Nephron (organoid): ENCODE measurements around the gene DGCR6.
"Not testable (repeated sequence)": the region's sequence is repeated elsewhere in the genome, so short reads cannot be mapped to it uniquely, and the experiment has no call there.

Experiments
- H3K27ac Mint-ChIP-seq, 3 experiments: 2 replicates each; pipeline ENCODE4 v1.8.0; 2020; ENCODE audit warnings: mixed read lengths in 3 of 3, mild to moderate bottlenecking in 2 of 3, moderate library complexity in 1 of 3
- H3K27me3 Mint-ChIP-seq: 2 replicates; pipeline ENCODE4 v1.8.0; 2021; ENCODE audit warnings: low read depth, mild to moderate bottlenecking, moderate library complexity, mixed read lengths
- H3K36me3 Mint-ChIP-seq: 2 replicates; pipeline ENCODE4 v1.8.0; 2020; ENCODE audit warnings: low read depth, mixed read lengths
- H3K4me1 Mint-ChIP-seq: 2 replicates; pipeline ENCODE4 v1.8.0; 2020; ENCODE audit warnings: mixed read lengths
- H3K4me3 Mint-ChIP-seq, 3 experiments: 2 replicates each; pipeline ENCODE4 v1.8.0; 2020; ENCODE audit warnings: mild to moderate bottlenecking in 3 of 3, mixed read lengths in 3 of 3, moderate library complexity in 2 of 3
- H3K9me3 Mint-ChIP-seq: 2 replicates; pipeline ENCODE4 v1.8.0; 2020; ENCODE audit warnings: mixed read lengths
- TF ChIP-seq, protein P1 (sequence below), 3 experiments: fragments of 200-600 bp; sonication (generic); IDR thresholded peaks; one replicate each; pipeline ENCODE4 v1.5.0; 2021; ENCODE audit warnings: antibody characterized with exemption in 3 of 3; ENCODE audit not compliant: unreplicated experiment in 3 of 3

The DGCR6 gene

DNA sequence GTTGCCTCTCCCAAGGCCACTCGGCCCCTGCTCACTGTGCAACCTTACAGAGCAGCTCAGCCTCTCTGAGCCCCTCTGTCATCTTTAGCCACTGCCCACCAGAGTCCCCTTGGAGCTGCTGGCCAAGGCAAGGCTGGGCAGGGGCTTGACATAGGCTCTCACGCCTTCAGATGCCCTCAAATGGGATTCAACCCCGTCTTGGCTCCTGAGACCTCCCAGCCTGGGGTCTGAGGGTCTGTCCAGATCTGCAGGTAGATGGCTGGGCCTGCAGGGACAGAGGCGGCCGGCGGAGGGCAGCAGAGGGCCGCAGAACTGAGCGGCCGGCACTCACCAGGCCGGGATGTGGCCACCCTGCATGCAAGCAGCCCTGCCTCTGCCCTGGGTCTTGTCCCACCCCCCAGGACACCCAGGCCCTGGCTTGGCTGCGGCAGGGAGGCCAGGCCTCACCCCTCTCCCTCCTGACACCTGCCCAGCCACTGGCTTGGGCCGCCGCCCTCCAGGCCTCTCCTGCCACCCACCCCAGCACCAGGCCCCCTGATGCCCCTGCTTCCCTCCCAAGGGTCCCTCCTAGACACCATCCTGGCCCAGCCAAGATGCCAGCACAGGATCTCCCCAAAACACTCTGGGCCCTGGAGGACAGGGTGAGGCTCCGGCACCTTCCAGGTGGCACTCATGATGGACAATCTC lies 48.3 kb downstream of the DGCR6 start:
- H3K27me3 Mint-ChIP-seq: peaks cover 12% of the 10 kb centered on the region
- H3K9me3 Mint-ChIP-seq, H3K4me3 Mint-ChIP-seq, H3K4me1 Mint-ChIP-seq, H3K27ac Mint-ChIP-seq, H3K36me3 Mint-ChIP-seq: not testable (repeated sequence)
- TF ChIP-seq, protein P1, sequence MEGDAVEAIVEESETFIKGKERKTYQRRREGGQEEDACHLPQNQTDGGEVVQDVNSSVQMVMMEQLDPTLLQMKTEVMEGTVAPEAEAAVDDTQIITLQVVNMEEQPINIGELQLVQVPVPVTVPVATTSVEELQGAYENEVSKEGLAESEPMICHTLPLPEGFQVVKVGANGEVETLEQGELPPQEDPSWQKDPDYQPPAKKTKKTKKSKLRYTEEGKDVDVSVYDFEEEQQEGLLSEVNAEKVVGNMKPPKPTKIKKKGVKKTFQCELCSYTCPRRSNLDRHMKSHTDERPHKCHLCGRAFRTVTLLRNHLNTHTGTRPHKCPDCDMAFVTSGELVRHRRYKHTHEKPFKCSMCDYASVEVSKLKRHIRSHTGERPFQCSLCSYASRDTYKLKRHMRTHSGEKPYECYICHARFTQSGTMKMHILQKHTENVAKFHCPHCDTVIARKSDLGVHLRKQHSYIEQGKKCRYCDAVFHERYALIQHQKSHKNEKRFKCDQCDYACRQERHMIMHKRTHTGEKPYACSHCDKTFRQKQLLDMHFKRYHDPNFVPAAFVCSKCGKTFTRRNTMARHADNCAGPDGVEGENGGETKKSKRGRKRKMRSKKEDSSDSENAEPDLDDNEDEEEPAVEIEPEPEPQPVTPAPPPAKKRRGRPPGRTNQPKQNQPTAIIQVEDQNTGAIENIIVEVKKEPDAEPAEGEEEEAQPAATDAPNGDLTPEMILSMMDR (IDR thresholded peaks at IDR 0.05; ENCODE audit: unreplicated experiment in 3 of 3): peak; percentile 77 to 82 (median 81)

DNA sequence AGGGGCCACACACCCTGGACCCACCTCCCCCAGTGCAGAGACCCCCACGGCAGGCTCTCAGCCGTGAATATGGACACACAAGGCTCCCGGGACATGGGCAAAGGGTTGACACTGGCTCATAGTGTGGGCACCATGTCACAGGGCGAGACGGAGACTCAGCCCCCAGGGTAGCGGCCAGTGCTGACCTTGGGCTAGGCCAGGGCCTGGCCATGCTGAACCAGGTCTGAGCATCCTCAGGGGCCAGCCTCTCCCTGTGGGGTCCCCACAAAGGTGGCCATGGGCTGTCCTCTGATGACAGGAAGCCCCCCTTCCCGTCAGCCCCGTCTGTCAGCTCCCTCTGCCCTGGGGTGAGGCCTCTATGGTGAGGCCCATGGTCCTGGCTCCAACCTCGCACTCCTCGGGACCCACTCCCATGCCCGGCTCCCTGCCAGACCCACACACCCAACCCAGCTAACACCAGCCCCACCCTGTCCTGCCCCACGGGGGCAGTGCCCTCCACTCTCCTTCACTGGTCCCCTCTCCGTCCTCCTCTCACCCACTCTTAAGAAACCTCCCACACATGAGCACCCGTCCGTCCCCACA lies 49.0 kb downstream of the DGCR6 start:
- Mint-ChIP-seq H3K27ac (no peak overlapping the region), H3K36me3 (no peaks in the 10 kb centered on the region), H3K27me3 (peaks cover 7% of the 10 kb centered on the region), H3K4me3 (no peak overlapping the region), H3K4me1 (no peaks in the 10 kb centered on the region), H3K9me3 (no peaks in the 10 kb centered on the region)
- TF ChIP-seq, protein P1 (IDR thresholded peaks at IDR 0.05; ENCODE audit: unreplicated experiment in 3 of 3): no peak

DNA sequence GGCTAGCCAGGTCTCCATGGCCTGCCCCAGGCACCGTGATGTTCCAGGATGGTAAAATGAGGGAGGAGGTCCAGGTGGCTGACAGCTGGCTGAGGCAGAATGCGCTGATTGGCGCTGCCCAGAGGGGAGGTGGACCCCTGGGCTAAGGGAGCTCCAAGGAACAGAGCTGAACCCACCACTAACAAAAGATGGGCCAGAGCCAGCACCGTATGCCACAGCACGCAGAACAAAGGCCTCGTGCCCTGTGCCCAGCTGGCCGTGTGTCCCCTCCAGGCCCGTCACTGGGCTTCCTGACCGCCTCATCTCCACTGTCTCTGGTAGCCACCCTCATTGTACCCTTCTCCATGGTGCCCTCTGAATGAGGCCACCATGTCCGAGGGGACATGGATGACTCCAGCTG lies 49.6 kb downstream of the DGCR6 start:
- peaks cover 7% of the 10 kb centered on the region for H3K27me3 Mint-ChIP-seq
- H3K36me3 Mint-ChIP-seq: no peaks in the 10 kb centered on the region
- no peak overlapping the region for H3K27ac Mint-ChIP-seq
- TF ChIP-seq, protein P1 (IDR thresholded peaks at IDR 0.05; ENCODE audit: unreplicated experiment in 3 of 3): no peak
- H3K4me1 Mint-ChIP-seq: no peaks in the 10 kb centered on the region
- no peak overlapping the region for H3K4me3 Mint-ChIP-seq
- no peaks in the 10 kb centered on the region for H3K9me3 Mint-ChIP-seq

DNA sequence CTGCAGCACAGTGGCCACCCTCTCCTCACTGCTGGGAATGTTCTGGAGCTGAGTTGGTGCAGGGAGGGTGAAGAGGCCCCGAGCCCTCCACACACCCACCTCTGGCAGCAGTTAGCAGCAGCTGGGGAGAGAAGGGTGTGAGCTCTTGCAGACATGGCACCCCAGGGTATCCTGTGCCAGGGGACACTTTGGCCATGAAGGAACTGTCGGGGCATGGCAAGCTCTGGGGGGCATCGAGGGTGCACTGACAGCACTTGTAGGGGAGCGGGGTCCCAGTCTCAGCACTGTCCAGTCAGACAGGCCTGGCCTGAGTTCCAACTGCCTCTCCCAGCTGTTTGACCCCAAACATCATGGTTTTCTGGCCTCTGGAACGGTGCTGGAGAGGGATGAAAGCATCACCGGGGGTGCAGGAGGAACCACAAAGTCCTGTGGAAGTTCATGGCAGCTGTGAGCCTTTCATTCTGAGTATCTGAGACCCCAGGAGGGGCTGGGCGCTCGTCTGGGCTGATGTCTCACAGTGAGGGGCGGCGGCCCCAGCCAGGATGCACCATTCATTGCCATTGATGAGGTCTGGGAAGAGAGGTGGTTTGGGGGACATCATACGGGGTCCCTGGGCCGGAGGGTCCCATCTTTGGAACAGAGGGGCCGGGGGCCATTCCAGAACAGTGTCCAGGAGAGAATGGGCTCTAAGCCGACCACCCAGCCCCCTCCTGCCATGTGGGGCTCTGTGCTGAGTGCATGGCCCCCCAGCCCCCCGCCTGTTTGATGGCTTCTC lies 50.2 kb downstream of the DGCR6 start:
- H3K4me3 Mint-ChIP-seq, H3K4me1 Mint-ChIP-seq, H3K27ac Mint-ChIP-seq, H3K36me3 Mint-ChIP-seq, H3K9me3 Mint-ChIP-seq, H3K27me3 Mint-ChIP-seq: not testable (repeated sequence)

DNA sequence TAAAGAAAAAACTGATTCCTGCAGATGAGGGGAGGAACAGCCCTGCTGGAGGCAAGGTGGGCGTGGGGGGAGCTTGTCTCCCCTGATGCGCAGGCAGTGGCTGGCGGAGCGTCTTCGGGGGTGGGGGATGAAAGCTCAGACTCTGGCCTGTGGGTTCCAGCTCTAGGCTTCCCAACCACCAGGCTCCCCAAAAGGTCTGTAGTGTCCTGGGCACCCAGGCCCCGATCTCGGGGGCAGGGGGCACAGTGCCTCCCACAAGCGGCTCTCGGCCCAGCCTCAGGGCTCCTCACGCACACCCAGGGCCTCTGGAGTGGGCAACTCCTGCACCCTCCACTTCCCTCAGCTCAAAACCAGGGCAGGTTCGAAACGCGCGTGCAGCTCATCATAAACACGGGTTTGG lies 50.8 kb downstream of the DGCR6 start:
- H3K27me3 Mint-ChIP-seq, H3K36me3 Mint-ChIP-seq, H3K4me1 Mint-ChIP-seq: not testable (repeated sequence)

DNA sequence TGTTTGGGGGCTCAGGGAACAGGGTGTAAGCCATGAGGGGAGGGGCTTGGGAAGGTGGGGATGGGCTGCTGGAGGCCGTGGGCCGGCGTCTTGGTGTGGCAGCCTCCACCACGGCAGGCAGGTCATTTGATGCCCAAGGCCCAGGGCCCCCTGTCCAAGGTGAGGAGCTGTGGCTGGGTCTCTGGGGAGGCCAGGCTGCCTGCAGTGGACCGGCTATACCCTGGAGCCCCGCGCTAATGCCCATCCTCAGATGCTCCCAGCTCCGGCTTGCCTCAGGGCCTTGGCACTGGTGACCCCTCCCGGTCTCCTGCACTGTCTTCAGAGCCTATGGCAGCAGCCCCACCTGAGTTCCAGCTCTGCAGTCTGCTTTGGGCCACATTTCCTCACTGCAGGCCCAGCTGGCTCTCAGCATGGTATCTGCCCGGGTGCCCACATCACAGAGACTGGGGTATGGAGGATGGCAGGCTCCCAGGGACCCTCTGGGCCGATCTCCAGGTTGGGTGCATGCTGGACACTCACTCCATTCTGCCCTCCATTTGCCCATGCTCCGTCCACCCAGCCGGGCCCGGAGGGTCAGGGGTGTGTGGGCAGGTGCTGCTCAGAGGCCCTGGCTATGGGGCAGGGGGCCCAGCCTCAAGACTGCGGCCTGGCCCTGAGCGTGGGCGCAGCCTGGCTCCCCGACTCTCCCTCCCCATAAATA lies 51.7 kb downstream of the DGCR6 start:
- not testable (repeated sequence) for H3K27me3 Mint-ChIP-seq, H3K4me3 Mint-ChIP-seq, H3K36me3 Mint-ChIP-seq, H3K27ac Mint-ChIP-seq, H3K9me3 Mint-ChIP-seq, H3K4me1 Mint-ChIP-seq

More for the DNA sequence above, 50.8 kb downstream of the DGCR6 start:
- H3K9me3 Mint-ChIP-seq, H3K4me3 Mint-ChIP-seq, H3K27ac Mint-ChIP-seq: not testable (repeated sequence)

DNA sequence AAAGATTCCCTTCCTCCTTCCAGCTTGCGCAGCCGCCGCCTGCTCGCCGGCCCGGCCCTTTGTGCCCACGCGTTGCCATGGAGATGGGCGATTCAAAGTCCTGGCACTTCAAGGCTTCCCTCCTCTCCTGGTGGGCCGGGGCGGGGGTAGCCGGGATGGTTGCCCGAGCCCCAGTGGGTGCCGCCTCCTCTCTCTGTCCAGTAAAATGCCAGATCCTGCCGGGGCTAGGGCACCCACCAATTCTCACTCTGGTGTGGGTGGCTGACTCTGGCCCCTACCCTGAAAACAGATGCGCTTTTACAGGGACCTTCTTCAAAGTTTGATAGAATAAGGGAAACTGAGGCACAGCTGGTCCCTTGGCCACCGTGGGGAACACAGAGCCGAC lies 52.2 kb downstream of the DGCR6 start:
- not testable (repeated sequence) for H3K4me1 Mint-ChIP-seq, H3K4me3 Mint-ChIP-seq, H3K9me3 Mint-ChIP-seq, H3K36me3 Mint-ChIP-seq, H3K27ac Mint-ChIP-seq, H3K27me3 Mint-ChIP-seq

DNA sequence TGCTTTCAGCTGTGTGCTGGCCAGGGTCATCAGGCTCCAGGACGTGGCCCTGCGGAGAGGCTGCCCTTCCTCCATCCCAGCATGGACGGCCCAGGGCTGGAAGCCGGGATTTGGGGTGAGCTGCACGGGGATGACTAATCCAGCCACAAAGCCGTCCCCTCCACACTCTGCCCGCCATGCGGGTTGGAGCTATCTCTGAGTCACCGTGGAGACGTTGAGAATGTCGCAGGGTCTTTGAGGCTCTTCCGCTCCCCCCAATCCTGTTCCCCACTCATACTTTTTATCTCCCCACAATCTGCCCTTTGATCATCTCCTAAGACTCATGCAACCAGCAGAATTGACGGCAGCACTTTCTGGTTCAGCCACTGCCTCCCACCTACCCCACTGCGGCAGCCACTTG lies 52.6 kb downstream of the DGCR6 start:
- H3K4me3 Mint-ChIP-seq, H3K27ac Mint-ChIP-seq, H3K9me3 Mint-ChIP-seq, H3K27me3 Mint-ChIP-seq, H3K36me3 Mint-ChIP-seq, H3K4me1 Mint-ChIP-seq: not testable (repeated sequence)

DNA sequence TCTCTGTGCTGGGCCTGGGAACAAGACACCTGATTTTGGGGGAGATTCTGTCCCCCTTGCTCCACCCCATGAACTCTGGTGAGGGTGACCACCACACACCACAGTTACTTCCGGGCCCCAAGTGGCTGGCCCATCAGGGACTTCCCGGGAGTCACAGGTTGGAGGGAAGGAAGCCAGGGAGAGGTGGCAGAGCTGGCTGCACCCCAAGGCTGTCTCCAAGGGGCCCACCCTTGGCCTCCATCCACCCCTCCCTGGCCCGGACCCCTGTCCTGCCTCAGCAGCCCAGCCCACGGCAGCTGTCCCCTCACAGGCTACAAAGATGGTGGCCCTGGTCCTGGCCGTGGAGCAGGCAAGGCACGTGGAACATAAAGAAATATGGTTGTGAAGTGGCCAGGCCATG lies 53.1 kb downstream of the DGCR6 start:
- H3K27me3 Mint-ChIP-seq, H3K4me3 Mint-ChIP-seq, H3K27ac Mint-ChIP-seq, H3K4me1 Mint-ChIP-seq, H3K36me3 Mint-ChIP-seq, H3K9me3 Mint-ChIP-seq: not testable (repeated sequence)

DNA sequence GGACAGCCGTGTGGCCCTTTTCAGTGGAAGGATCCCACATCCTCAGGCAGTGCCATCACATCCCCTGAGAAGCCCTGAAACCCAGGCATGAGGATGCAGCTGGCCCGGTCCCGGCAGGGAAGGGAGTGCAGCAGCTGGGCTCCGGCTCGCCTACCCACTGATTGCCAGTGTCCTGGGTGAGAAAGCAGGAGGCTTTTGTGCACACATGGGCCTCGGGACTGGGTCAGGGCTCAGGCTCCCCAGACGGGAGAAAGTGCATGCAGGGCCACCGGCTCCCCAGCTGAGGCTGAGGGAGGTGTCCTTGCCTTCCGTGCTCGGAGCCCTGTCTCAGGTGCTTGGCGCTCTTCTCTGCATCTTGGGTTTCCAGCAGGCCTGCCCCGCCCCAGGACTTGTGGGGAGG lies 53.6 kb downstream of the DGCR6 start:
- H3K4me3 Mint-ChIP-seq, H3K36me3 Mint-ChIP-seq, H3K27ac Mint-ChIP-seq, H3K9me3 Mint-ChIP-seq, H3K27me3 Mint-ChIP-seq, H3K4me1 Mint-ChIP-seq: not testable (repeated sequence)

DNA sequence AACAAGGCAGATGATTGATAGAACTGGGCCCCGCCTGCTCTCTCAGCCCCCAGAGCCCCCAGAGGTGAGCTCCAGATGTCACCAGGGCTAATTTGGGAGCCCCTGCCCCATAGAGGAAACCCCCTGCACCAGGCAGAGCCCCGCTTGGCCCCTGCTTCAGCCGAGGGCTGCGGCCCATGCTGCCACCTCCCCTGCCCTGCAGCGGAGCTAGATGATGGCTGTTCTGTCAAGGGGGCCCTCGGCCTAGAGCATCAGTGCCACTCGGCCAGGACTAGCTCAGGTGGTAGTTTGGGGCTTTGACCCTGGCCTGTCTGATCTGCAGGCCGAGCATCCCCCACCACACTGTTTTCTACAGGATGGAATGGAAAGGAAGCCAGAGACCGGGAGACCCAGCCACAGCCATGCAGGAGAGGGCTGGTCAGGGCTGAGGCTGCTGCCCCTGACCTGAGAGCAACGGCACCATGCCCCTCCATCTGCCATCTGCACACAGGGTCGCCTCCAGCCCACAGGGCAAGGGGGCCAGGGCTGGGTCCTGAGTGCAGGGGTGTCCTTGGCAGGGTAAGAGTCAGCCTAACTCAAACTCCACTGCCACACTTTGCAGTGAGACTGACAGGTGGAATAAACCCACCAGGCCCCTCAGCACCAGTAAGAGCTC lies 54.2 kb downstream of the DGCR6 start:
- H3K4me3 Mint-ChIP-seq, H3K9me3 Mint-ChIP-seq, H3K27ac Mint-ChIP-seq, H3K27me3 Mint-ChIP-seq, H3K36me3 Mint-ChIP-seq, H3K4me1 Mint-ChIP-seq: not testable (repeated sequence)
